Caco-2 (cell line): ENCODE results near the gene TMEM40. TPM values are rescaled to one million over a fixed set of nuclear protein-coding genes. Genes with fewer than 3 reads are reported as not detected.

Experiments used
- BruUV-seq: library from RNA; stranded (reverse); fragments of 400-500 nt; replicated peaks from 2 replicates; lab custom pipeline; 2021; lab: Mats Ljungman, UMichigan
- CTCF ChIA-PET: fragments of 300-600 bp; sonication (Branson Sonifier 250); formaldehyde crosslinking; loops from one replicate; lab custom pipeline; 2022; ENCODE audit warnings: antibody characterized with exemption; lab: Charles Lee
- POLR2A ChIA-PET: fragments of 300-600 bp; sonication (Branson Sonifier 250); formaldehyde crosslinking; loops from one replicate; lab custom pipeline; 2022; ENCODE audit warnings: antibody characterized with exemption; lab: Charles Lee
- DNase-seq, 2 experiments: peaks; one replicate each; pipeline versions ENCODE4 v3.0.0 to v3.0.0-alpha.2; 2020 to 2022
- H3K27me3 ChIP-seq: replicated peaks from 2 replicates; pipeline ENCODE4 v1.6.0; 2011; ENCODE audit warnings: low read length; ENCODE audit not compliant: control insufficient read depth, insufficient read depth
- H3K36me3 ChIP-seq: 2 replicates; pipeline ENCODE4 v1.5.1; 2011; ENCODE audit warnings: low read length; ENCODE audit not compliant: control insufficient read depth, insufficient read depth
- H3K4me1 ChIP-seq: fragments of 250-450 bp; sonication (Bioruptor Pico); 2 replicates; pipeline ENCODE4 v1.5.1; 2020; ENCODE audit warnings: mild to moderate bottlenecking
- H3K4me3 ChIP-seq: 2 replicates; pipeline ENCODE4 v1.5.1; 2011; ENCODE audit warnings: low read depth, mild to moderate bottlenecking, control low read depth, low read length
- H3K9me3 ChIP-seq: fragments of 250-450 bp; sonication (Bioruptor Pico); 2 replicates; pipeline ENCODE4 v1.5.1; 2020; ENCODE audit warnings: mild to moderate bottlenecking, moderate library complexity
- H3K27ac Mint-ChIP-seq: one replicate; pipeline ENCODE4 v1.8.0; 2022; ENCODE audit warnings: mixed read lengths; ENCODE audit not compliant: unreplicated experiment
- H3K27me3 Mint-ChIP-seq: one replicate; pipeline ENCODE4 v1.8.0; 2022; ENCODE audit warnings: mixed read lengths; ENCODE audit not compliant: insufficient read depth, unreplicated experiment
- H3K36me3 Mint-ChIP-seq: one replicate; pipeline ENCODE4 v1.8.0; 2022; ENCODE audit warnings: mild to moderate bottlenecking, mixed read lengths; ENCODE audit not compliant: insufficient read depth, unreplicated experiment
- H3K4me1 Mint-ChIP-seq: one replicate; pipeline ENCODE4 v1.8.0; 2022; ENCODE audit warnings: low read depth, mixed read lengths; ENCODE audit not compliant: unreplicated experiment
- H3K4me3 Mint-ChIP-seq: one replicate; pipeline ENCODE4 v1.8.0; 2022; ENCODE audit warnings: mild to moderate bottlenecking, moderate library complexity, mixed read lengths; ENCODE audit not compliant: unreplicated experiment
- H3K9me3 Mint-ChIP-seq: one replicate; pipeline ENCODE4 v1.8.0; 2022; ENCODE audit warnings: mixed read lengths; ENCODE audit not compliant: unreplicated experiment
- intact Hi-C: fragments of 100-400 bp; cut with micrococcal nuclease; formaldehyde crosslinking; loops from one replicate; pipeline ENCODE4 v1.10.0; 2022; ENCODE audit not compliant: unreplicated experiment
- total RNA-seq: library from RNA; stranded (reverse); gene quantifications from 2 replicates; pipeline ENCODE4 v1.2.3, GENCODE V29; 2022
- TF ChIP-seq, protein P1 (sequence below), 2 experiments: fragments of 200-600 bp in 1 of 2; IDR thresholded peaks; 1 replicate in 1 of 2; 2 replicates in 1 of 2; pipeline versions ENCODE4 v1.5.1 to v1.8.0; 2011 to 2022; ENCODE audit warnings: antibody characterized with exemption in 1 of 2, control low read depth in 1 of 2, inconsistent platforms in 1 of 2, low read depth in 1 of 2, low read length in 1 of 2, mild to moderate bottlenecking in 1 of 2, moderate library complexity in 1 of 2; ENCODE audit not compliant: insufficient read depth in 1 of 2, severe bottlenecking in 1 of 2, unreplicated experiment in 1 of 2

TMEM40 gene
- total RNA-seq, 1 experiment from 2014 or later: 0.86 TPM

DNA sequence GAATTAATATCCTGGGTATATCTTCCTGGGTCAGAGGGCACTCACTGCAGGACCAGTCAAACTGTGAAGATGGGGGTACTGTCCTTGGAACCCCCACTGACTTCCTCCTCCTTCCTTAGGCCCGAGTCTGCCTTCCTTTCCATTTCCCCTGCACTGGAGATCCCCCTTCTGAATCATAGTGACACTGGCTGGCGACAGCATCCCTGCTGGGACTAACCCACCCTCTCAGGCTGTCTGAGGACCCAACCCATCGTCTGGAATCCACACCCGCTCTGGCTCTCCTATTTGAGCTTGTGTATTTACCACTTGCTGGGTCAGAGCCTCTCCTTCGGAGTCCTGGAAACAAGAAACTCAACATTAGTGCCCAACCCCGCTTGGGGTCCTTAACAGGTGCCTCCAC lies 21.2 kb downstream of the TMEM40 start:
- no peaks in the 10 kb centered on the region for H3K9me3 Mint-ChIP-seq
- Histone ChIP-seq H3K4me3 (no peak overlapping the region), H3K27me3 (no peaks in the 10 kb centered on the region), H3K4me1 (no peaks in the 10 kb centered on the region), H3K36me3 (no peaks in the 10 kb centered on the region), H3K9me3 (no peaks in the 10 kb centered on the region)
- no peak overlapping the region for H3K4me3 Mint-ChIP-seq
- no TSS peak for BruUV-seq
- intact Hi-C loops: no loop called here
- TF ChIP-seq, protein P1, sequence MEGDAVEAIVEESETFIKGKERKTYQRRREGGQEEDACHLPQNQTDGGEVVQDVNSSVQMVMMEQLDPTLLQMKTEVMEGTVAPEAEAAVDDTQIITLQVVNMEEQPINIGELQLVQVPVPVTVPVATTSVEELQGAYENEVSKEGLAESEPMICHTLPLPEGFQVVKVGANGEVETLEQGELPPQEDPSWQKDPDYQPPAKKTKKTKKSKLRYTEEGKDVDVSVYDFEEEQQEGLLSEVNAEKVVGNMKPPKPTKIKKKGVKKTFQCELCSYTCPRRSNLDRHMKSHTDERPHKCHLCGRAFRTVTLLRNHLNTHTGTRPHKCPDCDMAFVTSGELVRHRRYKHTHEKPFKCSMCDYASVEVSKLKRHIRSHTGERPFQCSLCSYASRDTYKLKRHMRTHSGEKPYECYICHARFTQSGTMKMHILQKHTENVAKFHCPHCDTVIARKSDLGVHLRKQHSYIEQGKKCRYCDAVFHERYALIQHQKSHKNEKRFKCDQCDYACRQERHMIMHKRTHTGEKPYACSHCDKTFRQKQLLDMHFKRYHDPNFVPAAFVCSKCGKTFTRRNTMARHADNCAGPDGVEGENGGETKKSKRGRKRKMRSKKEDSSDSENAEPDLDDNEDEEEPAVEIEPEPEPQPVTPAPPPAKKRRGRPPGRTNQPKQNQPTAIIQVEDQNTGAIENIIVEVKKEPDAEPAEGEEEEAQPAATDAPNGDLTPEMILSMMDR (IDR thresholded peaks at IDR 0.05; ENCODE audit: insufficient read depth in 1 of 2, low read depth in 1 of 2, low read length in 1 of 2, severe bottlenecking in 1 of 2, unreplicated experiment in 1 of 2): no peak
- CTCF ChIA-PET: no interaction called here
- H3K4me1 Mint-ChIP-seq: no peaks in the 10 kb centered on the region
- no peak overlapping the region for H3K27ac Mint-ChIP-seq
- no peak for DNase-seq
- POLR2A ChIA-PET: no interaction called here
- no peaks in the 10 kb centered on the region for H3K36me3 Mint-ChIP-seq
- H3K27me3 Mint-ChIP-seq: no peaks in the 10 kb centered on the region

DNA sequence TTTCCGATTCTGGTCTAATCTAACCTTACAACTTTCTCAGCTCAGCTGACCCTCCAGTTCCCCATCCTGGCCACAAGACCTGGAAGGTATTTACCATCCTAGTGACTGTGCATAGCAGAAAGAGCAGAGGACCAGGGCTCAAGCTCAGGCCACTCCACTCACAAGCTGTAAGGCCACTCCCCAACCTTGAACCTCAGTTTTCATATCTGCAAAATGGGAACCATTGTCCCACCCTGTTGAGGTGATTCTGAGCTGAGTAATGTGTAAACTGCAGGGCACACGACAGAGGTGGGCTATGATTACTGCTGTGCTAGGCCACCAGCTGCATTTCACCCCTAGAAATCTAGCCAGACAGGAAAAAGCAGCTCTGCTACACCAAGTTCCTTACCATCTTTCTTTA lies 21.7 kb downstream of the TMEM40 start:
- no peaks in the 10 kb centered on the region for H3K4me1 Mint-ChIP-seq
- H3K27me3 Mint-ChIP-seq: no peaks in the 10 kb centered on the region
- BruUV-seq: no TSS peak
- no peak overlapping the region for H3K4me3 Mint-ChIP-seq
- H3K9me3 ChIP-seq: no peaks in the 10 kb centered on the region
- intact Hi-C loops: no loop called here
- no peaks in the 10 kb centered on the region for H3K36me3 ChIP-seq
- H3K4me1 ChIP-seq: no peaks in the 10 kb centered on the region
- DNase-seq: no peak
- H3K4me3 ChIP-seq: no peak overlapping the region
- TF ChIP-seq, protein P1 (IDR thresholded peaks at IDR 0.05; ENCODE audit: insufficient read depth in 1 of 2, low read depth in 1 of 2, low read length in 1 of 2, severe bottlenecking in 1 of 2, unreplicated experiment in 1 of 2): no peak
- no peaks in the 10 kb centered on the region for H3K27me3 ChIP-seq
- H3K36me3 Mint-ChIP-seq: no peaks in the 10 kb centered on the region
- ChIA-PET POLR2A (no interaction called here), CTCF (no interaction called here)
- no peak overlapping the region for H3K27ac Mint-ChIP-seq
- H3K9me3 Mint-ChIP-seq: peaks cover 4% of the 10 kb centered on the region

DNA sequence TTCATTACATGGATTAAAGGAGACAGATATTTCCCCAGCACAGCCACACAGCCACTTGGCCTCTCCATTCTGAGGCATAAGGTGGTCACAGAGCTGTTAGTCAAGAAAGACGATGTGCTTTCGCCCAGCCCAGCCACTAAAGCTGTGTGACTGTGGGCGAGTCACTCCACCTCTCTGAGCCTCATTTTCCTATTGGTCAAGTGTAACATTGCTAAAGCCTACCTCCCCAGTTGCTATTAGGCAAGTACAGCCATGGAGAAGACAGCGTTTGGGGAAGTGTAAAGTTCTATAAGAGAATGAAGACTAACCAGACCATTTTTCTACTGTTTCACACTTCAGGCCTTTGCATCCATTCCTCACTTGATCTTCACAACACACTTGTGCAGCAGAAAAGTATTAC lies 24.1 kb downstream of the TMEM40 start:
- DNase-seq: no peak
- Mint-ChIP-seq H3K4me3 (no peak overlapping the region), H3K4me1 (no peaks in the 10 kb centered on the region), H3K27ac (no peak overlapping the region), H3K27me3 (no peaks in the 10 kb centered on the region), H3K9me3 (peaks cover 9% of the 10 kb centered on the region), H3K36me3 (no peaks in the 10 kb centered on the region)
- H3K27me3 ChIP-seq: no peaks in the 10 kb centered on the region
- TF ChIP-seq, protein P1 (IDR thresholded peaks at IDR 0.05; ENCODE audit: insufficient read depth in 1 of 2, low read depth in 1 of 2, low read length in 1 of 2, severe bottlenecking in 1 of 2, unreplicated experiment in 1 of 2): no peak
- H3K4me1 ChIP-seq: no peaks in the 10 kb centered on the region
- no peaks in the 10 kb centered on the region for H3K36me3 ChIP-seq
- ChIA-PET POLR2A (no interaction called here), CTCF (no interaction called here)
- no TSS peak for BruUV-seq
- no peak overlapping the region for H3K4me3 ChIP-seq
- no peaks in the 10 kb centered on the region for H3K9me3 ChIP-seq
- intact Hi-C loops: no loop called here
